ENCODE data around the gene MEGF9. TPM values are rescaled to one million over a fixed set of nuclear protein-coding genes. Genes with fewer than 3 reads are reported as not detected.

The MEGF9 gene
- total RNA-seq, 1 experiment from 2014 or later = 35.7 TPM

DNA sequence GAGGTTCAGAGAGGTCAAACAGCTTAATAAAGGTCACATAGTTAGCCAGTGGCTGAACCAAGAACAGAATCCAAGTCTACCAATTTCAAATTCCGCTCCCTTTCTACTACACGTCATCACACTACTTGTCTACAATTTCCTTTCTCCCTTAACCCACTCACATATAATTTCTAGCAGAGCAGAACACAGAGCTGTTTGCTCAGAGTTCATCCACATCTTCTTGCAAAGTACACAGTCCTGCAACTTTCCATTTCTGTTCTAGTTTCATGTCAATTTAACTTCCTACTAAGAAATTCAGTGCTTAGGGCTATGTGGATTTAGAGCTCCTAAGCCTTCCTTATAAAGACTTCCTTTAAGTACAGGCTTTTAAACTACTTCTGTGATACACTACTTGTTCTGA is 61.3 kb downstream of the MEGF9 start:
- CTCF ChIA-PET = interaction anchor here (1.1 kb wide), 1 partner anchor 33 kb away, joined by 4 read pairs; no protein-coding TSS in a partner anchor
- no peak overlapping the region for H3K27ac ChIP-seq

DNA sequence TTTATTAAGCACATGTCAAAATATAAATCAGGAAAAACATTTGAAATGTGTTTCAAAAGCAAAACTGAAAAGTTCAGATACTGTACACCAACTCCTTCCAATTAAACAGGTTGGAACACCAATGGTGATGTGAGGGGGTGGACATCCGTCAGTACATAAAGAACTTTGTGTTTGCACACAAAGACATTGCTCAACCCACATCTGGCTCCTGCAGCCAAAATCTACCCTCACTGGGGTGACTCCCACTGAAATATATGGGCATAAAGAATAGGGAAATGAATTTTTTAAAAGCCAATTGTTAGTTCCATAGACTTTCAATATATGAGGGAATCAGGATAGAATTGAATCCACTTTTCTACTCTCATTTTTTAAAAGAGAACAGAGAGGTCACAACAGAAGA is 63.9 kb downstream of the MEGF9 start:
- H3K27ac ChIP-seq = no peak overlapping the region
- H3K9me2 ChIP-seq (ENCODE audit: insufficient read depth) = no peaks in the 10 kb centered on the region
- TF ChIP-seq EZH2 (IDR thresholded peaks at IDR 0.05; ENCODE audit: low read depth) = no peak
- TF ChIP-seq, protein P1, sequence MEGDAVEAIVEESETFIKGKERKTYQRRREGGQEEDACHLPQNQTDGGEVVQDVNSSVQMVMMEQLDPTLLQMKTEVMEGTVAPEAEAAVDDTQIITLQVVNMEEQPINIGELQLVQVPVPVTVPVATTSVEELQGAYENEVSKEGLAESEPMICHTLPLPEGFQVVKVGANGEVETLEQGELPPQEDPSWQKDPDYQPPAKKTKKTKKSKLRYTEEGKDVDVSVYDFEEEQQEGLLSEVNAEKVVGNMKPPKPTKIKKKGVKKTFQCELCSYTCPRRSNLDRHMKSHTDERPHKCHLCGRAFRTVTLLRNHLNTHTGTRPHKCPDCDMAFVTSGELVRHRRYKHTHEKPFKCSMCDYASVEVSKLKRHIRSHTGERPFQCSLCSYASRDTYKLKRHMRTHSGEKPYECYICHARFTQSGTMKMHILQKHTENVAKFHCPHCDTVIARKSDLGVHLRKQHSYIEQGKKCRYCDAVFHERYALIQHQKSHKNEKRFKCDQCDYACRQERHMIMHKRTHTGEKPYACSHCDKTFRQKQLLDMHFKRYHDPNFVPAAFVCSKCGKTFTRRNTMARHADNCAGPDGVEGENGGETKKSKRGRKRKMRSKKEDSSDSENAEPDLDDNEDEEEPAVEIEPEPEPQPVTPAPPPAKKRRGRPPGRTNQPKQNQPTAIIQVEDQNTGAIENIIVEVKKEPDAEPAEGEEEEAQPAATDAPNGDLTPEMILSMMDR (conservative IDR thresholded peaks at IDR 0.05) = no peak
- DNase-seq = no peak
- ChIA-PET CTCF (no interaction called here), POLR2A (ENCODE audit: unreplicated experiment) (no interaction called here)
- no TSS peak for BruUV-seq (replicated peaks)
- H3K27me3 ChIP-seq (ENCODE audit: insufficient read depth, low read depth) = no peaks in the 10 kb centered on the region
- H3K36me3 ChIP-seq (ENCODE audit: low read depth) = peaks cover 10% of the 10 kb centered on the region; the same call in 1 of the 2 replicates
- H2AFZ ChIP-seq = no peak overlapping the region
- peaks cover 36% of the 10 kb centered on the region for H3K79me2 ChIP-seq (ENCODE audit: low read depth)
- no peak overlapping the region for H3K4me2 ChIP-seq
- H4K20me1 ChIP-seq (ENCODE audit: insufficient read depth) = no peaks in the 10 kb centered on the region; the same call in 1 of the 2 replicates
- peaks cover 11% of the 10 kb centered on the region for H3K4me1 ChIP-seq (replicated peaks; ENCODE audit: insufficient read depth)
- no peaks in the 10 kb centered on the region for H3K9me3 ChIP-seq (ENCODE audit: insufficient read depth, low read depth)
- no peak overlapping the region for H3K4me3 ChIP-seq
- intact Hi-C loops (cut with micrococcal nuclease; ENCODE audit: unreplicated experiment) = no loop called here
- peaks cover 7% of the 10 kb centered on the region for H3F3A ChIP-seq (ENCODE audit: insufficient read depth, low read depth)

More for the DNA sequence above, 61.3 kb downstream of the MEGF9 start:
- no peaks in the 10 kb centered on the region for H3K27me3 ChIP-seq (ENCODE audit: insufficient read depth, low read depth)
- H3K4me1 ChIP-seq (replicated peaks; ENCODE audit: insufficient read depth) = peaks cover 17% of the 10 kb centered on the region
- no peak overlapping the region for H3K4me3 ChIP-seq
- POLR2A ChIA-PET (ENCODE audit: unreplicated experiment) = no interaction called here
- peaks cover 20% of the 10 kb centered on the region for H3K36me3 ChIP-seq (ENCODE audit: low read depth)
- no peaks in the 10 kb centered on the region; the same call in 1 of the 2 replicates for H4K20me1 ChIP-seq (ENCODE audit: insufficient read depth)
- no peaks in the 10 kb centered on the region for H3K9me3 ChIP-seq (ENCODE audit: insufficient read depth, low read depth)
- H3K79me2 ChIP-seq (ENCODE audit: low read depth) = peaks cover 44% of the 10 kb centered on the region
- no peak for DNase-seq
- no peak overlapping the region for H3K4me2 ChIP-seq
- intact Hi-C loops (cut with micrococcal nuclease; ENCODE audit: unreplicated experiment) = no loop called here
- BruUV-seq (replicated peaks) = no TSS peak
- no peaks in the 10 kb centered on the region for H3K9me2 ChIP-seq (ENCODE audit: insufficient read depth)
- H3F3A ChIP-seq (ENCODE audit: insufficient read depth, low read depth) = peaks cover 12% of the 10 kb centered on the region
- no peak for TF ChIP-seq EZH2 (IDR thresholded peaks at IDR 0.05; ENCODE audit: low read depth)
- TF ChIP-seq, protein P1 (conservative IDR thresholded peaks at IDR 0.05) = no peak
- no peak overlapping the region for H2AFZ ChIP-seq

DNA sequence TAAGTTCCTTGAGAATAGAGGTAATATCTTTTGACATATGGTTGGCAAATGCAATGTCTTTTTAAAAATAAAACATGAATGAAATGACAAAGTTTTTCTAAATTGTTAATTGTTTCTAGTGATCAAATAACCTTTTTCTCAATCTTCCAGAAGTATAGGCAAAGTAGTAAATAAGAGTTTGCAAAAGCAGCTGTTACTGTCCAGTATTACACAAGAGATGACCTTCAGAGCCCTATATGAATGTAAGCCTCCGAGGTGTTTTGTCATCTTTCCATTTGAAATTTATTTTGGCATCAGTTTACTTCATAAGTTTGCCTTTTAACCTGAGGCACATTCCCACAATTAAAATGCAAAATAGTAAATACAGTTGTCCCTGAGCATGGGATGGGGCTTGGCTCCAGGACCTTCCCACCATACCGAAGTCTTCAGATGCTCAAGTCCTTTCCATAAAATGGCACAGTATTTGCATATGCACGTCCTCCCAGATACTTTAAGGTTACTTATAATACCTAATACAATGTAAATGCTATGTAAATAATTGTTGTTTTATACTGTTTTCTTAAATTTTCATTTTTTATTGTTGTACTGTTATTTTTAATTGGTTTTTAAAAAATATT is 65.6 kb downstream of the MEGF9 start:
- no peaks in the 10 kb centered on the region for H3K4me1 ChIP-seq (replicated peaks; ENCODE audit: insufficient read depth)
- H3K79me2 ChIP-seq (ENCODE audit: low read depth) = peaks cover 30% of the 10 kb centered on the region
- no TSS peak for BruUV-seq (replicated peaks)
- H3K4me3 ChIP-seq = no peak overlapping the region
- H3K9me2 ChIP-seq (ENCODE audit: insufficient read depth) = no peaks in the 10 kb centered on the region
- H3K27ac ChIP-seq = no peak overlapping the region
- 0 out of 2 replicates have a peak, but pooled peaks cover 2% of the 10 kb centered on the region for H3K9me3 ChIP-seq (ENCODE audit: insufficient read depth, low read depth)
- H3K4me2 ChIP-seq = no peak overlapping the region
- TF ChIP-seq EZH2 (IDR thresholded peaks at IDR 0.05; ENCODE audit: low read depth) = no peak
- TF ChIP-seq, protein P1 (conservative IDR thresholded peaks at IDR 0.05) = no peak
- no peak for DNase-seq
- H2AFZ ChIP-seq = no peak overlapping the region
- ChIA-PET POLR2A (ENCODE audit: unreplicated experiment) (no interaction called here), CTCF (no interaction called here)
- H3F3A ChIP-seq (ENCODE audit: insufficient read depth, low read depth) = peaks cover 10% of the 10 kb centered on the region
- 0 out of 2 replicates have a peak, but pooled peaks cover 14% of the 10 kb centered on the region for H3K36me3 ChIP-seq (ENCODE audit: low read depth)
- intact Hi-C loops (cut with micrococcal nuclease; ENCODE audit: unreplicated experiment) = no loop called here
- no peaks in the 10 kb centered on the region for H3K27me3 ChIP-seq (ENCODE audit: insufficient read depth, low read depth)
- no peaks in the 10 kb centered on the region for H4K20me1 ChIP-seq (ENCODE audit: insufficient read depth)

Data from PC-9 (cell line).